SU-DHL-6 (cell line): Measurements from ENCODE around the gene ARFGAP1.

Experiments used
- CTCF ChIP-seq: fragments of 200-600 bp; sonication (generic); IDR thresholded peaks from one replicate; pipeline ENCODE4 v1.5.1; 2017; ENCODE audit warnings: antibody characterized with exemption, mild to moderate bottlenecking, low read length, moderate library complexity; ENCODE audit not compliant: insufficient read depth, poor library complexity, severe bottlenecking
- EZH2phosphoT487 ChIP-seq: fragments of 200-600 bp; sonication (generic), shearing (Covaris generic); conservative IDR thresholded peaks from 2 replicates; pipeline ENCODE4 v1.6.1; 2018; ENCODE audit warnings: mild to moderate bottlenecking, antibody characterized with exemption, low read length, moderate library complexity, mixed read lengths

GRCh38 chr20:63292292-63292701, 19.7 kb downstream of the ARFGAP1 start:
- TF ChIP-seq EZH2phosphoT487 (no peak), CTCF (no peak)
